ENCODE measurements around the gene ARHGEF12. TPM values are rescaled to one million over a fixed set of nuclear protein-coding genes. Genes with fewer than 3 reads are reported as not detected.

ARHGEF12 gene
- total RNA-seq, 3 donors from 2014 or later, result 15.7 to 19.9 (median 18.7) TPM

DNA sequence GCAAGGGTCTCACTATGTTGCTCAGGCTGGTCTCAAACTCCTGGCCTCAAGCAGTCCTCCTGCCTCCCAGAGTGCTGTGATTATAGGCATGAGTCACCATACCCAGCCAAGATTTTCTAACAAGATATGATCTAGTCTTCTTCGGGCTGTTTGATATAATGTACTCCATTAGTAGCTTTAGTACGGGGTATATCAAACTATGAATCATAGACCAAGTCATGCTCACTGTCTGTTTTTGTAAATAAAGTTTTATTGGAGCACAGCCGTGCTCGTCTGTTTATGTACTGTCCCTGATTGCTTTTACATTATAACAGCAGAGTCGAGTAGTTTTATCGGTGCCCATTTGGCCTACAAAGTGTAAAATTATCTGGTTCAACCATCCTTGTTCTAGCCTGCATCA lies 131.4 kb downstream of the ARHGEF12 start:
- H3K27me3 Mint-ChIP-seq (ENCODE audit: low read depth), result no peaks in the 10 kb centered on the region
- H3K4me1 Mint-ChIP-seq (ENCODE audit: low read depth), result no peaks in the 10 kb centered on the region
- peaks cover 27% of the 10 kb centered on the region for H3K36me3 Mint-ChIP-seq (ENCODE audit: insufficient read depth)
- ATAC-seq (no peak), DNase-seq (no peak)
- H3K9me3 Mint-ChIP-seq, result no peaks in the 10 kb centered on the region
- H3K4me3 Mint-ChIP-seq, result no peak overlapping the region

DNA sequence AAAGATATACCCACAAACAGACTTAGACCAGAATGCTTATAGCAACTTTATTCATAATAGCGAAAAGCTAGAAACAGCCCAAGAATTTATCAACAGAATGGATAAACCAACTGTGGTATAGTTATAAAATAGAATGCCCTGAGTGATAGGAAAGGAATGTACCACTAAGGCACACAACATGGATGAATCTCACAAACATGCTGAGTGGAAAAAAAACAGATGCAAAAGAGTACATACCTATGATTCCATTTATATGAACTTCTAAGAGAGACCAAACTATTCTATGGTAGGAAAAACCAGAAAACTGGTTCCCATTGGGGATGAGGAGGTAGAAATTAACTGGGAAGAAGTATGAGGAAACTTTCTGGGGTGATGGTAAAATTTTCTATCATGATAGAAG lies 134.9 kb downstream of the ARHGEF12 start:
- no peaks in the 10 kb centered on the region for H3K4me1 Mint-ChIP-seq (ENCODE audit: low read depth)
- H3K36me3 Mint-ChIP-seq (ENCODE audit: insufficient read depth), result peaks cover 28% of the 10 kb centered on the region
- no peaks in the 10 kb centered on the region for H3K9me3 Mint-ChIP-seq
- H3K27me3 Mint-ChIP-seq (ENCODE audit: low read depth), result no peaks in the 10 kb centered on the region
- H3K4me3 Mint-ChIP-seq, result no peak overlapping the region
- no peak for ATAC-seq
- no peak for DNase-seq

DNA sequence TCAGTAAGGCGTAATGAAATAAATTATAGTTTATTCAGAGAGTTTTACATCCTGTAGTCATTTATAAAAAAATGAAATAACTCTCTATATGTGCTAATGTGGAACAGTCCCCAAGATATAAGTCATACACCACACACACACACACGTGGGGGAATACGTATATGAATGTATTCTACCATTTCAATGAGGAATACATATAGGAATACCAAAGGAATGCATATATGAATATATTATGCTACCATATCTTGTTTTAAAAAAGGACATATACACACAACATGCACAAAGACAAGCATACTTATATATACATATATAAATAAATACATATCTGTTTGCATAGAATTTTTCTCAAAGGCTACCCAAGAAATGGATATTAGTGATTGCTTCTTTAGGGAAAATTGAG lies 135.8 kb downstream of the ARHGEF12 start:
- Mint-ChIP-seq H3K4me3 (no peak overlapping the region), H3K9me3 (no peaks in the 10 kb centered on the region), H3K4me1 (ENCODE audit: low read depth) (no peaks in the 10 kb centered on the region), H3K27me3 (ENCODE audit: low read depth) (no peaks in the 10 kb centered on the region), H3K36me3 (ENCODE audit: insufficient read depth) (peaks cover 30% of the 10 kb centered on the region)
- ATAC-seq, result no peak
- DNase-seq, result no peak

DNA sequence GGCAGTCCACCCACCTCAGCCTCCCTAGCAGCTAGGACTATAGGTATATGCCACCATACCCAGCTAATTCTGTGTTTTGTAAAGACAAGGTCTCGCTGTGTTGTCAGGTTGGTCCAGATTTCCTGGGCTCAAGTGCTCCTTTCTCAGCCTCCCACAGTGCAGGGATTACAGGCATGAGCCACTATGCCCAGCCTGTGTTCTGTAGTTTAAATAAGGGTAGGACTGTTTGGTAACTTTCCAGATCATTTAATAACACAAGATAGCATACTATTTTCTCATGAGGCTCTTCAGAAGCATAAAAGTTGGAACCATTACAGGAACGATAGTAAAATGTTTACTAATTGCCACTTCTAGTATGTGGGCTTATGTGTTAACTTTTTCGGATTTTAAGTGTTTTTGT lies 137.3 kb downstream of the ARHGEF12 start:
- H3K4me3 Mint-ChIP-seq, result no peak overlapping the region
- H3K9me3 Mint-ChIP-seq, result no peaks in the 10 kb centered on the region
- no peak for DNase-seq
- H3K4me1 Mint-ChIP-seq (ENCODE audit: low read depth), result no peaks in the 10 kb centered on the region
- no peak for ATAC-seq
- peaks cover 22% of the 10 kb centered on the region for H3K36me3 Mint-ChIP-seq (ENCODE audit: insufficient read depth)
- no peaks in the 10 kb centered on the region for H3K27me3 Mint-ChIP-seq (ENCODE audit: low read depth)

GRCh38 chr11:120482149-120482548 lies 145.9 kb downstream of the ARHGEF12 start:
- Mint-ChIP-seq H3K36me3 (ENCODE audit: insufficient read depth) (peaks cover 19% of the 10 kb centered on the region), H3K9me3 (no peaks in the 10 kb centered on the region)
- DNase-seq, result no peak

DNA sequence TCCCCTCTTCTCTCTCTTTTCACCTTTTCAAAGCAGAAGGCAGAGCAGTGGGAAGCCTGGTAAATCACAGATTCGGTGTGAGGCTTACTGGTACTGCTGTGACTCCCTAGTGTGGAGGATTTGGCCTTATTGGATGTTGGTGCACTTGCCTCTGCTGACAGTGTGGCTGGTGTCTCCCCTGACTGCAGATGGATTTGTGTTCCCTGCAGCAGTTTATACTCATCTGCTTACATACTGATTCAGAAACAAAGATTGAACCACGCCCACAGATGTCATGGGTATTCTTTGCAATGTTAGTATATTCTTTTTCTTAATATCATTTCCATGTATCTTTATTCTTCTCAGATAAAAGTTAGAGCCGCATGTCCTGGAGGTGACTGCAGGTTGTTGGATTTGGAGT lies 148.5 kb downstream of the ARHGEF12 start:
- H3K36me3 Mint-ChIP-seq (ENCODE audit: insufficient read depth), result peaks cover 12% of the 10 kb centered on the region
- no peaks in the 10 kb centered on the region for H3K27me3 Mint-ChIP-seq (ENCODE audit: low read depth)
- ATAC-seq (no peak), DNase-seq (no peak)
- H3K4me3 Mint-ChIP-seq, result no peak overlapping the region
- H3K9me3 Mint-ChIP-seq, result no peaks in the 10 kb centered on the region
- H3K4me1 Mint-ChIP-seq (ENCODE audit: low read depth), result no peaks in the 10 kb centered on the region

More at GRCh38 chr11:120482149-120482548, 145.9 kb downstream of the ARHGEF12 start:
- ATAC-seq, result no peak
- Mint-ChIP-seq H3K4me1 (ENCODE audit: low read depth) (no peaks in the 10 kb centered on the region), H3K4me3 (no peak overlapping the region), H3K27me3 (ENCODE audit: low read depth) (no peaks in the 10 kb centered on the region)

- ATAC-seq (no peak), DNase-seq (no peak)
- Mint-ChIP-seq H3K4me3 (no peak overlapping the region), H3K4me1 (ENCODE audit: low read depth) (no peaks in the 10 kb centered on the region), H3K9me3 (no peaks in the 10 kb centered on the region), H3K27me3 (ENCODE audit: low read depth) (no peaks in the 10 kb centered on the region), H3K36me3 (ENCODE audit: insufficient read depth) (peaks cover 7% of the 10 kb centered on the region)
These were observed 149.9 kb downstream of the ARHGEF12 start for GRCh38 chr11:120486138-120486537.

DNA sequence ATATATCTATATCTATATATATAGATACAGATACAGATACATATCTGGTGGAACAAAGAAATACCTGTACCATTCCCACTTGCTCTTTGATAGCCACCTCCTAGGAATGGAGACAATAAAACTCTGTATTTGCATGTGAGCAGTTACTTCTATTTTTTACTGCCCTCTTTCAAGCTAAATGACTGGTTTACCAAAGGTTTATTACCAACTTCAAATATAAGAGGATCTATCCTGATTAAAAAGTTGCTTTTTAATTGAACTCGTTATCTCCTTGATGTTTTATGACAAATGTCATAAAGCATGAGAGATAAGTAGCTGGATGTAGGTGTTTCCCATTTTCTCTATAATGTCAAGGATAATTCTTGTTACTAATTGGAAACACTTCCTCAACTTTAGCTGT lies 153.6 kb downstream of the ARHGEF12 start:
- Mint-ChIP-seq H3K36me3 (ENCODE audit: insufficient read depth) (no peaks in the 10 kb centered on the region), H3K9me3 (no peaks in the 10 kb centered on the region), H3K4me3 (no peak overlapping the region), H3K27me3 (ENCODE audit: low read depth) (peaks cover 2% of the 10 kb centered on the region), H3K4me1 (ENCODE audit: low read depth) (no peaks in the 10 kb centered on the region)
- DNase-seq (no peak), ATAC-seq (no peak)

DNA sequence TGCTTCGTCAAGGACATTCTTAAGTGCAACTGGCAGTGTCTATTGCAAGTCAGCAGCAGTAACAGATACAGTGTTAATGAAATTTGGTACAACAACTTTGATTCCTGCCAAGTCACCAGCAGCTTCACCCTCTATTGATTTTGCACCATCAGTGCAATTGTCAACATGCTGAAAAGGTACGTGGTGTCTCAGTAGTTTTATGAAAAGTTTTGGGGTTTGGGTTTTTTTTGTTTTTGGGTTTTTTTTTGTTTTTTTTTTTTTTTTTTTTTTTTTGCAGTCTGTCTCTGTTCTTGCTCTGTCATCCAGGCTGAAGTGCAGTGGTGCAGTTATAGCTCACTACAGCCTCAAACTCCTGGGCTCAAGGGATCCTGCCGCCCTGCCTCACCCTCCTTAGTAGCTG lies 156.3 kb downstream of the ARHGEF12 start:
- peaks cover 6% of the 10 kb centered on the region for H3K27me3 Mint-ChIP-seq (ENCODE audit: low read depth)
- H3K9me3 Mint-ChIP-seq, result no peaks in the 10 kb centered on the region
- no peak for DNase-seq
- ATAC-seq, result no peak
- H3K36me3 Mint-ChIP-seq (ENCODE audit: insufficient read depth), result no peaks in the 10 kb centered on the region
- H3K4me3 Mint-ChIP-seq, result no peak overlapping the region
- H3K4me1 Mint-ChIP-seq (ENCODE audit: low read depth), result no peaks in the 10 kb centered on the region

DNA sequence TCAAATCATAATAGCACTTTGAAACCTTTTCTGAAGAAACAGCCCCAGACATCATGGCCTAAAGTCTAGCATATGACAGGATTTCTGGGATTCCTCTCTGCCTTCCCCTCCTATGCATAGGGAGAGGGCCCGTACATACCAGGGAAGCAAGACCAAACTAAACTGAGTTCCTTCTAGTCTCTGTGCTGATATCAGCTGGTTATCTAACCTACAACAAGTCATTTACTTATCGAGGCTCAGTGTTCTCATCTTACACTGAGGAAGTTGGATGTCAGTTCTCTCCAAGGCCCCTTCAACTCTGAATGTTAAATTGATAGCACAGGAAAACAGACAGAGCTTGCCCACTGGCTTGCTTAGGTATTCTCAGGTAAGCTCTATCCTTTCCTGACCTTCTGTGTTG lies 158.4 kb downstream of the ARHGEF12 start:
- no peaks in the 10 kb centered on the region for H3K36me3 Mint-ChIP-seq (ENCODE audit: insufficient read depth)
- peaks cover 10% of the 10 kb centered on the region for H3K27me3 Mint-ChIP-seq (ENCODE audit: low read depth)
- no peaks in the 10 kb centered on the region for H3K9me3 Mint-ChIP-seq
- H3K4me3 Mint-ChIP-seq, result no peak overlapping the region
- DNase-seq (no peak), ATAC-seq (no peak)
- H3K4me1 Mint-ChIP-seq (ENCODE audit: low read depth), result no peaks in the 10 kb centered on the region

GRCh38 chr11:120499088-120499487 lies 162.9 kb downstream of the ARHGEF12 start:
- no peak for ATAC-seq

DNA sequence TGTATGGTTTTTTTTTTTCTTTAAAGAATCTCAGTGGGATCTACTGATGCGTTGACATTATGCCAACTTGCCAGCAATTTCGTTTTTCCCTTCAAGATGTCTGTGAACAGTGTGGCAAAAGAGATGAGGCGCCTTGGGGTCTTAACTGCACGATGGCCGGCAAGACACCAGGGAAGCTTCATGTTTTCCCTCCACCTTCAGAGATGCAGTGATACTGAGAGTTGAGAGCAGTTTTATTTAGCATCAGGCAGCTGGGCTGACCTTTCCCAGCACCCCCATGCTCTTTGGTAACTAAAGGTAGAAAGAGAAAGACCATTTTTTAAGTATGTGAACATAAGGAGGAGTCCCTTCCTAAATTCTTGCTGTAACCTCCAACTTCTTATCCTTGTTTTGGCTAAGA lies 163.6 kb downstream of the ARHGEF12 start:
- ATAC-seq (no peak), DNase-seq (no peak)
- Mint-ChIP-seq H3K27me3 (ENCODE audit: low read depth) (peaks cover 41% of the 10 kb centered on the region), H3K36me3 (ENCODE audit: insufficient read depth) (no peaks in the 10 kb centered on the region), H3K4me3 (no peak overlapping the region), H3K4me1 (ENCODE audit: low read depth) (no peaks in the 10 kb centered on the region), H3K9me3 (no peaks in the 10 kb centered on the region)

More at GRCh38 chr11:120499088-120499487, 162.9 kb downstream of the ARHGEF12 start:
- Mint-ChIP-seq H3K4me1 (ENCODE audit: low read depth) (no peaks in the 10 kb centered on the region), H3K27me3 (ENCODE audit: low read depth) (peaks cover 36% of the 10 kb centered on the region), H3K4me3 (no peak overlapping the region), H3K9me3 (no peaks in the 10 kb centered on the region), H3K36me3 (ENCODE audit: insufficient read depth) (no peaks in the 10 kb centered on the region)
- DNase-seq, result no peak

DNA sequence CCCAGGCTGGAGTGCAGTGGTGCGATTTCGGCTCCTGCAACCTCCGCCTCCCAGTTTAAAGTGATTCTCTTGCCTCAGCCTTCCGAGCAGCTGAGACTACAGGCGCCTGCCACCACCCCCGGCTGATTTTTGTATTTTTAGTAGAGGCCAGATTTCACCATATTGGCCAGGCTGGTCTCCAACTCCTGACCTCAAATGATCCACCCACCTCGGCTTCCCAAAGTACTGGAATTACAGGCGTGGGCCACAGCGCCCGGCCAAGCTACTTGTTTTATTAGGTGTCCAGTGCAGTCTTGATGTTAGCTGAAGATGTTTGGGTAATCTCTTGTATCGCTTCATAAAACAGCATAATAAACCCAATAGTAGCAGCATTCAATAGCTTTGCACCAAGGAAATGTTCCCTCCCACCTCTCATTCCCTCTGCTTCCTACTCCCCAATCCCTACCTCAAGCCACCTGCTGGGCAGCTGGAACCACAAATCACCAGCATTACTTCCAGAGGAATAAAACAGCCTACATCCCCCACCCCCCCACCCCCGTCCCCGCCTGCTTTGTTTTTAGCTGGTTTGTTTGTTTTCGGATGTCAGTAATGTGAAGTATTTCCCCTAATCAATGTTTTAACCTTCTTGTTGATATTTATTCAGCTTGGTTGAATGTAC lies 164.3 kb downstream of the ARHGEF12 start:
- Mint-ChIP-seq H3K4me3 (no peak overlapping the region), H3K27me3 (ENCODE audit: low read depth) (peaks cover 46% of the 10 kb centered on the region), H3K9me3 (no peaks in the 10 kb centered on the region), H3K4me1 (ENCODE audit: low read depth) (no peaks in the 10 kb centered on the region), H3K36me3 (ENCODE audit: insufficient read depth) (no peaks in the 10 kb centered on the region)
- no peak for ATAC-seq
- no peak for DNase-seq

- H3K27me3 Mint-ChIP-seq (ENCODE audit: low read depth), result peaks cover 51% of the 10 kb centered on the region
- H3K4me3 Mint-ChIP-seq, result no peak overlapping the region
- H3K36me3 Mint-ChIP-seq (ENCODE audit: insufficient read depth), result no peaks in the 10 kb centered on the region
- DNase-seq (no peak), ATAC-seq (no peak)
- H3K9me3 Mint-ChIP-seq, result no peaks in the 10 kb centered on the region
- H3K4me1 Mint-ChIP-seq (ENCODE audit: low read depth), result no peaks in the 10 kb centered on the region
These were observed 165.2 kb downstream of the ARHGEF12 start for GRCh38 chr11:120501440-120501839.

DNA sequence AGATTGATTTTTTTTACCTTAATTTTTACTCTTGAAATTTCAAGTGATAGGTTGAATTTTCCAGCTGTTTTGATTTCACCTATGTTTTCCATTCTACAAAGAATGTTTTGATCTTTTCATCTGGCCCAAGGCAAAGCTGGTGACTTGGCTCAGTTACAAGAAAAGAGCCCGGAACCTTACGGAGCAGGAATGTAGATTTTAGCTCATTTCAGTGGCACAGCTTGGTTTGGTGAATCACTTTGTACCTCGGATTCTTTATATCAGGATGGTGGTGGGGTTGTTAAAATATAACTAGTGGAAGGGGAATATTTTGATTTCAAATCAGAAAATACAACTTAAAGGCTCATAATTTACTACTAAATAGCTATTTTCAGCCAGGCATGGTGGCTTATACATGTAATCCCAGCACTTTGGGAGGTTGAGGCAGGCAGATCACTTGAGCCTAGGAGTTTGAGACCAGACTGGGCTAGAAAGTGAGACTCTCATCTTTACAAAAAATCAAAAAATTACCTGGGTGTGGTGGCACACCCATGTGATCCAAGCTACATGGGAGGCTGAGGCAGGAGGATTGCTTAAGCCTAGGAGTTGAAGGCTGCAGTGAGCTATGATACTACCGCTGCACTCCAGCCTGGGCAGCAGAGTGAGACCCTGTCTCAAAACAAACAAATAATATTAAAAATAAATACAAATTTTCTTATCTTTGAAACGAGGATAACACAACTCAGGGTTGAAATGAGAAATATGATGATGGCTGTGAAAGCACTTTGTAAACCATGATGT lies 166.0 kb downstream of the ARHGEF12 start:
- no peaks in the 10 kb centered on the region for H3K4me1 Mint-ChIP-seq (ENCODE audit: low read depth)
- H3K27me3 Mint-ChIP-seq (ENCODE audit: low read depth), result peaks cover 56% of the 10 kb centered on the region
- no peaks in the 10 kb centered on the region for H3K36me3 Mint-ChIP-seq (ENCODE audit: insufficient read depth)
- DNase-seq, result no peak
- H3K4me3 Mint-ChIP-seq, result no peak overlapping the region
- ATAC-seq, result no peak
- H3K9me3 Mint-ChIP-seq, result no peaks in the 10 kb centered on the region
